GM13976 (cell line): Measurements from ENCODE around the gene EXOG.

ENCODE experiments used
- DNase-seq: peaks from one replicate; pipeline ENCODE4 v3.0.0; 2012; ENCODE audit warnings: low spot score
- CTCF ChIP-seq: IDR thresholded peaks from 2 replicates; pipeline ENCODE4 v1.5.1; 2012; ENCODE audit warnings: borderline replicate concordance, mild to moderate bottlenecking; ENCODE audit not compliant: insufficient read depth; ENCODE audit errors: extremely low read depth, missing control alignments, control extremely low read depth
- in situ Hi-C: fragments of 300-500 bp; cut with MboI; formaldehyde crosslinking; loops from one replicate; pipeline ENCODE4 v1.12.0; 2022; ENCODE audit warnings: low sequenced_read_pairs, mixed read lengths, inconsistent platforms; ENCODE audit not compliant: unreplicated experiment

The EXOG gene

DNA sequence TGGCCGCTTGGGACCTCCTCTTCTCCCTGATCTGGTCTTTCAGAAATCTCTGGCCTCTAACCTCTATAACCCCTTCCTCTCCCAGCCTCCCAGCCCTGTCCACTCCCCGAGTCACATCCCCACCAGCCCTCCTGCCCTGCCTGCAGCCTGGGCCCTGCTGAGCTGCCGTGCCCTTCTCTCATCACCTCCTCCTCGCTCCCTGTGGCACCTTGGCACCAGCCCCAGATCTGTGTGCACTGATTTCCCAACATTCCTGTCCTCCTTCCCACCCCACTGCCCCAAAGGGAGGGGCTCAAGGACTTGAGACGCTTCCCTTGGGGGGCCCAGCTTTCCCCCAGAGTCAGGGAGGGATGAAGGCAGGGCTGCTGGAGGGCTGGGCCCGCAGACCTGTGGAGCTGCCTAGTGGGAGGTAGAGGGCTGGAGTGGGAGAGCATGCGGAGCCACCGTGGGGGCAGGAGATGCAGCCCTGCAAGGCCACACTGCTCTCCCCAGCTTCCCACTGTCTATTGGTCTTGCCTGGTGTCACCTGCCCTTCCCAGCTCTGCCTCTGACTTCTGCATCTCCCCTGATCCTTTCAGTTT is 42.7 kb downstream of the EXOG start:
- DNase-seq: no peak
- in situ Hi-C loops: no loop called here
- TF ChIP-seq CTCF: no peak

DNA sequence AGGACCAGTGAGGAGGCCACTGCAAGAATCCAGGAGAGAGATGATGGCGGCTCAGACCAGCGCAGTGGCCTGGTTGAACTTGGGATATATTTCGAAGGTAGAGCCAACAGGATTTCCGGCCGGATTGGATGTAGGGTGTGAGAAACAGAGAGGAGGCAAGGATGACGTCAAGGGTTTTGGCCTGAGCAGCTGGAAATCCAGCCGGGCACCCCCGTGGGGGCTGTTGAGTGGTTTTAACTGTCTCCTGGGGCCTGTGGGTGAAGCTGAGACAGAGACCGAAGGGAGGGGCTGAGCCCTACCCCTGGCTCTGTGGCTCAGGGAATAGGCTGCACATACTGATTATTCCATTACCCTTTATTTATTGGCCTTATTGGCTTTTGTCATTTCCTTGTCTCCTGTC is 45.7 kb downstream of the EXOG start:
- no peak for TF ChIP-seq CTCF
- in situ Hi-C loops: no loop called here

DNA sequence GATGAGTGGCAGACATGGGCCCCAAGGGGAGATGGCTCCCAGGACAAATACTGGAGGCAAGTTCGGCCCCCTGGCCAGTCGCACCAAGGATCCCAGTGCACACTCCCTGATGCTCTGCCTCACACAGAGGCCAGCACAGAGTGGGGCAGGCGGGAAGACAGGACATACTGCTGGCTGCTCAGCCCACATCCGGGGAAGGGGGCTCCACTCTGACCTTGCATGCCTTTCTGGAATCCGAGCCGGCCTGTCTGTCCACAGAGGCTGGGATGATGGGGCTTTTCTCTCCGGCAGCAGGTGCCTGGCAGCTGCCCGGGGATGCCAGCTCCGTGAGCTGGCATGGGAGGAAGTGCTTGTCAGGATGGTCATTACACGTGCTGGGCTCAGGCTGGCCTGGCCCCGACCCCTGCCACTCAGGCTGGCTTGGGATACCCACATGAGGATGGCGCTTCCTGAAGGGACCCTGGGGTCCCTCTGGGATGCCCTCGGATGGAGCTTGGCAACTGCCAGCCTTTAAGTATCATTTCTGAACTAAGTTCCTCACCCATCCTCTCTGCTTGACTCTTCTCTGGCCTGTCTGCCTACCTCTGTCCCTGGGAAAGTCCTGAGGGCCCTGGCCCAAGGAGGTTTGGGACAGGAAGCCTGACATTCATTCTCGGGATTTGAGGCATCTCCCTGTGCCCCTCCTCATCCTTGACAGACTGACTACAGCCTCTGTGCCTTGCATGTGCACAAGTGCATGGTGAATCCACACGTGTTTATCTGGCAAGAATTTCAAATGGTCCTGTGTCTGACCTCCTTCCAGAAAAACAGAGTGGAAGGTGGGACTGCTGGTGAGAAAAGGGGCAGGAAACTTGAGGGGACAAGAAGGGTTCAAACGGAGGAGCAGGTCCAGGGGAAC is 46.5 kb downstream of the EXOG start:
- in situ Hi-C loops: no loop called here
- no peak for TF ChIP-seq CTCF
- DNase-seq: no peak

More for the DNA sequence above, 45.7 kb downstream of the EXOG start:
- DNase-seq: no peak

- no peak for DNase-seq
- in situ Hi-C loops: no loop called here
- TF ChIP-seq CTCF: no peak
These were observed 47.4 kb downstream of the EXOG start for GRCh38 chr3:38543586-38543985.

DNA sequence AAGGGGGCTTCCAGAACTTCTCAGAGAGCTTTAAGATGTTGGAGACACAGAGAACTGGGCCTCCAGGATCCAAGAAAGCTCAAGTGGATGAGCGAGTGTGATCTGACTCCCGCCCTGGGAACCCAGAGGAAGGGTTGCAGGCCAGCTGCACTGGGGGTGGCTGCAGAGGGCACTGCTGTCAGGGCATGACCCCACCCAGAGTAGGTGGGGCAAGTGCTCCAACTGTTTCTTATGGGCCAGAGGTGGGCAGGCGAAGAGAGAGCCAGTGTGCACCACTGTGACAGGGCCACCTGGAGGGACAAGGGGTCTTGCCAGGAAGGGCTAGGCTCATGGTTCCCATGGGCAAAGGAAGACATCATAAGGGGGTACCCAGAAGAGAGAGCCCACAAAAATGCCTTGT is 48.8 kb downstream of the EXOG start:
- in situ Hi-C loops: no loop called here
- TF ChIP-seq CTCF: no peak
- no peak for DNase-seq

DNA sequence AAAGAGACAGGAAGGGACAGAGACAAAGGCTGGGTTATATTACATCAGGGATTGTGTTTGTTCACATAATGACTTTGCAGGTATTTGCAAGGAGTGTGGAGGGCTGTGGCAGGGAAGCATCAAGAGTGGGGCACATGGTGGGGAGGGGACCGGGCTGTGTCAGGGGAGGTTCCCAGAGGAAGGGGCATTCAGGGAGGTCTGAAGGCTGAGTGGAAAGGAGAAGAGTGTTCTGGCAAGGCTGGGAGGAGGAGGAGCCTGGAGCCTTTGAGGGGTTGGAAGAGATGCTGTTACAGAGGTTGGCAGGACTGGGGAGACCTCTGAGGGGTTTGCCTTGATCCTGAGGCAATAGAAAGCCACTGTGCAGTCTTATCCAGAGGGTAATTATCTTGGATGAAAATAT is 49.4 kb downstream of the EXOG start:
- in situ Hi-C loops: no loop called here
- DNase-seq: no peak
- no peak for TF ChIP-seq CTCF
